Fibroblast of skin of left biceps (primary cell): Measurements from ENCODE around the gene SPNS1.
A peak's percentile ranks its signal among the peaks of the same experiment; 100 is the strongest.
"Not testable (repeated sequence)": the region's sequence is repeated elsewhere in the genome, so short reads cannot be mapped to it uniquely, and the experiment has no call there.

Experiments
- DNase-seq, 2 experiments: peaks; one replicate each; pipeline ENCODE4 v3.0.0-alpha.2; 2013; ENCODE audit warnings: low read depth in 2 of 2

Gene SPNS1

DNA sequence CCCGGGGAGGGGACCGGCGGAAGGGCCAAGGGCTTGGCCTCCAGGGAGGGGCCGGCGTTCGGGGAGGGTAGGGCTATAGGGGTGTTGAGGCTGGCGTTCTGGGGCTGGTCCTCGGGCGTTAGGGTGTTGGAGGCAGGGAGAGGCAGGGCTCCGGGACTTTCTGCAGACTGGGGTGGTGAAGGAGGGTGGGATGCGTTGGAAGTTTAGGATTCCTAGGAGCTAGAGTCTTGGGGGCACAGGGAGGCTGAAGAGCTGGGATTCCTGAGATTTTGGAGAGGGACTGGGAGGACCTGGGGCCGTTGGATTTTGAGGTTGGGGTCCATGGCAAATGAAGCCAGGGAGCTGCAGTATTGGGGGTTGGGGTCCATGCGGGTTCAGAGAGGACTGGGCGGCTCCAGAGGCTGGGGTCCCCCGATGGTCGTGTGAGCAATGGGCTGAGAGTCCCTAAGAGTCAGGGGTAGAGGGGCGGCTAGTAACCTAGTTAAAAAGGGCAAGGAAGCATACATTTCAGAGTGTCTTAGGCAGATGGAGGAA is 23.1 kb upstream of the SPNS1 start:
- no peak for DNase-seq

DNA sequence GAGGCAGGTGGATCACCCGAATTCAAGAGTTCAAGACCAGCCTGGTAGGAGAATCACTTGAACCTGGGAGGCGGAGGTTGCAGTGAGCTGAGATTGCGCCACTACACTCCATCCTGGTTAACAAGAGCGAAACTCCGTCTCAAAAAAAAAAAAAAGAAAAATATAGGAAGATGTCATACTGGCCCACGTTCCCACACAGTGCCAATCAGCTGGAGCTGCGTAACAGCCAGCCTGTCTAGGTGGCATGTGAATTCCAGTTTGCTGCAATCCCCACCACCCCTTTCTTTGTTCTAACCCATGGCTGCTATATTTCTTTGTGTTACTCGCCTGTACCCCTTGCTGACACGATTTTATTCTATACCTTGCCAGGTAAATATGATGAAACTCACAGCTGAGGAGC is 16.4 kb upstream of the SPNS1 start:
- no peak for DNase-seq

DNA sequence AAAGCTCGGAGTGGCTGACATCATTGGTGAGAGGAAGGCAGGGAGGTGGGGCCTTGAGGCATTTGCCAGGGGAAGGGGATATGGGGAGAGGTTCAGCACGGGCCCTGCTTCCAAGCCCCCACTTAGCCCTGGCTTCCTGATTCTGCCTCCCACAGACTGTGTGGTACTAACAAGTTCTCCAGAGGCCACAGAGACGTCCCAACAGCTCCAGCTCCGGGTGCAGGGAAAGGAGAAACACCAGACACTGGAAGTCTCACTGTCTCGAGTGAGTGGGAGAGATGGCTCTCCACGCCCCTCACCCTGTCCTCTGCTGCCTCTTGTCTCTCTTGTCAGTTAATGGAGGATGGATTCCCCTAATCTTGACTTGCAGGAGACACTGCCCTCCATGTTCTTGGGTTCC is 15.7 kb upstream of the SPNS1 start:
- DNase-seq = no peak

DNA sequence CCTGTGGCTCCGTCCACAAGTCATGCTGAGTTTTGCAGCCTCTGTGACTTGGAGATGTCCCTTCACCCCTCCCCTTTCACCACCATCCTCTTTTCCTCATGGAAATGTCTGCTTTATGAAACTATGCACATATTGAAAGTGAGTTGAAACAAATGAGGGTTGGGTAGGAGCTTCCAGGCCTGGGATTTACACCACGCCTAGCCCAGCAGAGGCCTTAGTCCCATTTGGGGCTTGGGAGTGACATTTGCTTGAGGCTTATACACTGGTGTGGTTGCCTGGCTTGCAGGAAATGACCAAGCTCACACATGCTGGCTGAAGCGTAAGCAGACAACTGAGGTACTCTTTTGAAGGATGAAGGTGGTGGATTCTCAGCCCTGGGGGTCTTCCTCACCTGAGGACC is 10.5 kb upstream of the SPNS1 start:
- DNase-seq = no peak

DNA sequence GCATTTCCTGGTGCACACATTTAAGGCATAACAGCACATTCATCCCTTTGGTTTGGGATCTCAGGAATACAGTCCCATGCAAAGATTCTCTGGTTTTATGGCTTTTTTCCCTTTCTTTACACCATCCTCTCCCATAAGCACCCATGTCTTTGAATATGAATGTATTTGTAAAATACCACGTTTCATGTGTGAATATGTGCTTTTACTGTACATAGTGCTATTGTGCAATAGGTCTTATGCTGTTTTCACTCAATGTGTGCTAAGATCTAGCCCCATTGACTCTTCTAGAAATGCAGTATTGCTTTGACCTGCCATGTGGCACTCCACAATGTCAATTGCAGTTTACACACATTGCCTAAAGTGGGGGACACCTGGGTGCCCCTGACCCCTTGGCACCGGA is 10.1 kb upstream of the SPNS1 start:
- DNase-seq = no peak

DNA sequence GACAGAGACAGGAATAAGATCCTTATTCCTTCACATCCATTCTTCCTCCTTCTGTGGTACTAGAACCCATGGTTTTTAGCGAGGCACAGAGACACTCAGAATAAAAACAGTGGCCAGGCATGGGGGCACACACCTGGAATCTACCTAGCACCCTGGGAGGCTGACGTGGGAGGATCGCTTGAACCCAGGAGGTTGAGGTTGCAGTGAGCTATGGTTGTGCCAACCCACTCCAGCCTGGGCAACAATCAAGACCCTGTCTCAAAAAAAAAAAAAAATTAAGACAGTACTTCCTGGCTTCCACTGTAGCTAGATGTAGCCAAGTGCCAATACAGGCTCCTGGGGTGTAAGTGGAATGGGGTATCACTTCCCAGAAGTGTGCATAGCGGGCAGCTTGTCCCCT is 7.4 kb upstream of the SPNS1 start:
- DNase-seq = no peak

DNA sequence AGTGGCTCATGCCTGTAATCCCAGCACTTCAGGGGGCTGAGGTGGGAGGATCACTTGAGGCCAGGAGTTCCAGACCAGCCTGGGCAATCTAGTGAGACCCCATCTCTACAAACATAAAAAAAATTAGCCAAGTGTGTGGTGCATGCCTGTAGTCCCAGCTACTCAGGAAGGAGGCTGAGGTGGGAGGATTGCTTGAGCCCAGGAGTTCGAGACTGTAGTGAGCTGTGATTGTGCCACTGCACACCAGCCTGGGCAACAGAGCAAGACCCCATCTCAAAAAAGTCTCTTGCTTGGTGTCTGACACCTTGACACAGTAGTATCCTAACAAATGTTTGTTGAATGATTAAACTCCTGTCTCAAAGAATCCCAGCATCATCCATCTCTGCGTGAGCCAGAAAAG is 4.9 kb upstream of the SPNS1 start:
- DNase-seq = not testable (repeated sequence)

DNA sequence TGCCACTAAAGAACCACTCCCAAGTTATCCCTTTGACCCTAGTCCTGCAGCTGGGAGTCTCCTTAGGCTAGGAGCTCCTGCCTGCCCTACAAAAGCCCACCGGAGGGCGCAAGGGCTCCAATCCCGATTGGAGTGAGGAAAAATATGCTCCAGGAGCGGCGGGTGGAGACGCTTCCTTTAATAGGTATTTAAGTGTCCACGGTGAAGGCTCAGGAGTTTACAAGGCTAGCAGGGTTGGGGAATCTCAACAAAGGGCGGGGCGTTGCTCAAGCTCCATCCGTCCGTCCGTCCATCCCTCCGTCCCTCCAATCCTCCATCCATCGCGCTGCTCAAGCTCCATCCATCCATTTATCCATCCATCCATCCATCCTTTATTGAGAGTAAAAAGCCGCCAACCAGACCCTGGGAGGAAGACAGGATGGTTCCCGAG is 556 bp upstream of the SPNS1 start:
- DNase-seq = peak; percentile 21 to 24

DNA sequence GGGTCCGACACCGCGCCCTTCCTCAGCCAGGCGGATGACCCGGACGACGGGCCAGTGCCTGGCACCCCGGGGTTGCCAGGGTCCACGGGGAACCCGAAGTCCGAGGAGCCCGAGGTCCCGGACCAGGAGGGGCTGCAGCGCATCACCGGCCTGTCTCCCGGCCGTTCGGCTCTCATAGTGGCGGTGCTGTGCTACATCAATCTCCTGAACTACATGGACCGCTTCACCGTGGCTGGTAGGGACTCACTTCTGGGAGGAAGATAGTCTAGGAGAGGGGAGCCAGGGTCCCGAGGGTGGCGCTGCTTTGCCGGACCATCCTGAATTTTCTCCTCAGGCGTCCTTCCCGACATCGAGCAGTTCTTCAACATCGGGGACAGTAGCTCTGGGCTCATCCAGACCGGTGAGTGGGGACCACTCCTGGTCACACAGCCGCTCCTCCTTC is 601 bp downstream of the SPNS1 start:
- DNase-seq = no peak

DNA sequence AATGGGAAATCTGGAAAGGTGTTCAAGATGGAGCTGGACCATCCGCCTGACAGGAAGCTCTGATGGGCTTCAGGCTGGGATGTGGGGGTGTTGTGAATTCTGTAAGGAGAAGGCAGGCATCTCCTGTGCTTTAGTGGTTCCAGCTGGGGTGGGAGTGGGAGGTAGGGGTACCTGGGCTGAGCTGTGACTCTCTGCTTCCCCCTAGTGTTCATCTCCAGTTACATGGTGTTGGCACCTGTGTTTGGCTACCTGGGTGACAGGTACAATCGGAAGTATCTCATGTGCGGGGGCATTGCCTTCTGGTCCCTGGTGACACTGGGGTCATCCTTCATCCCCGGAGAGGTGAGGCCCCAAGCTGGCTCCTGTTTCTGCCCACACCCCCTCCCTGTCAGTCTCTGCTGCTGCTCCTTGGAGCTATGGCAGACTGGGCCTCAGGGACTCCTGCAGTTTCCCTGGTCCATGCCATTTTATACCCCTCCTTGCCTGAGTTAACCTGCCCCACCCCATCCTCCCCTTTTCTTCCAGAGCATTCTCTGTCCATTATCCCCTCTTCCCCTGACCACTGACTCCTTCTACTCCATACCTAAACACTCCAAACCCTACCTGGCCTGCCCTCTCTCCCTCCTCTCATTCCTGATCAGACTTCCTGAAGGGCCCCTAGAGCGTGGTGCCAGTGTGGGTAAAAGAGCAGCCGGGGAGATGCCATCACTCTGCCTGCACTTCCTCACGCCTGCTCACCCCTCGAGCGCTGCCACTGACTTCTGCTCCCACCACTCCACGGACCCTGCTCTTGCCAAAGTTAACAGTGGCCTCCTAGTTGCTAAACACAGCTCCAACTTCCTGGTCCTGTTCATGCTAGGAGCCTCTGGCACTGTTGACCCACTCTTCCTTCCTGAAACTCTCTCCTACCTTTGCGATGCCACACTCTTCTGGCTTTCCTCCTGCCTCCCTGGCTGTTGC is 3.4 kb downstream of the SPNS1 start:
- no peak for DNase-seq

DNA sequence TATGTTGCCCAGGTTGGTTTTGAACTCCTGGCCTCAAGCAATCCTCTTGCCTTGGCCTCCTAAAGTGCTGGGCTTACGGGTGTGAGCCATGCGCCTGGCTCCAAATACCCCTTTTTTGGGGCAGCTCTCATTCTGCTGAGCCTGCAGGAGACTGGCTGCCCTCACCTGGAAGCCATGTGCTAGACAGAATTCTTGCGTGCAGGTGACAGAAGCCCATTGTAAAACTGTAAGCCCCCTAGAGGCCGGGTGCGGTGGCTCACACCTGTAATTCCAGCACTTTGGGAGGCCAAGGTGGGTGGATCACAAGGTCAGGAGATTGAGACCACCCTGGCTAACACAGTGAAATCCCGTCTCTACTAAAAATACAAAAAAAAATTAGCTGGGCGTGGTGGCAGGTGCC is 5.8 kb downstream of the SPNS1 start:
- not testable (repeated sequence) for DNase-seq

DNA sequence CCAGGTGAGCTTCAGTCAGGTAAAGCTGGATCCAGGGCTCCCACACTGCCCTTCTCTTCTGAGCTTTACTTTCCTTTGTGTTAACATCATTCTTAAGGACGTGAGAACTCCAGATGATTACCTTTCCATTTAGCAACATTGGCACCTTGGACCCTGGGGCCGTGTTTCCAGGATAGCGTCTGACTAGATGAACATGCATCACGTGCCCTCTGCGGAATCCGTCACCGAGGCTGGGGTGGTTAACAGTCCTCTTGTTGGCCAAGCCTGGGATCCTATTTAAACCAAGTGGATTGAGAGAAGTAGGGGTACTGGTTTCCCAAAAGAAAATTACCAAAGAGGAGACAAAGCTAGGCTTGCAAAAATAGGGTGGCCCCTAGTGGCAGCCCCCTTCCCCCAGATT is 6.4 kb downstream of the SPNS1 start:
- DNase-seq = no peak

DNA sequence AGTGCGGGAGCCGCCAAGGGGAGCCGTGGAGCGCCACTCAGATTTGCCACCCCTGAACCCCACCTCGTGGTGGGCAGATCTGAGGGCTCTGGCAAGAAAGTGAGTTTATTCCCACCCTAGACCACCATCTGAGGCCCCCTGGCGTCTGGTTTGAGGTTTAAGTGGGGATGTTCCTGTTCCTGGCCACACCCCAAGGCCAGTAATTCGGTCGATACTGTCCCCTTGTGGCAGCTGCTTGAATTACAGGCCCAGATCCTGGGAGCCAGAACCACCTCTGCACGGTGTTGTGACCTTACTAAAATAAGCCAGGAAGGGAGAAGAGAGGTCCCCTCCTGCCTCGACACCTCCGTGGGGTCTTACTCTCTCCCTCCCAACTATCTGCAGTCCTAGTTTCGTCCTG is 6.9 kb downstream of the SPNS1 start:
- no peak for DNase-seq

DNA sequence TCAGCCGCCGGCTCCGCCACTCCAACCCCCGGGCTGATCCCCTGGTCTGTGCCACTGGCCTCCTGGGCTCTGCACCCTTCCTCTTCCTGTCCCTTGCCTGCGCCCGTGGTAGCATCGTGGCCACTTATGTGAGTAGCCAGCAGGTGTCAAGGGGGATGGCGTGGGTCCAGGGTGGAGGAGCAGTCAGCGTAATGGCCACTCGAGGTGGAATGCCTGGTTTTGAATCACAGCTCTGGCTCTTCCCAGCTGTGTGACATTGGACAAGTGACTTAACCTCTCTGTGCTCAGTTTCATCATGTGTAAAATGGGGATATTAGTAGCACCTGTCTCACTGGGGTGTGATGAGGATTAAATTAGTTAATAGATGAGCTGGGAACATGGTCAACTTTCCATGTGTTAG is 7.8 kb downstream of the SPNS1 start:
- DNase-seq = no peak

DNA sequence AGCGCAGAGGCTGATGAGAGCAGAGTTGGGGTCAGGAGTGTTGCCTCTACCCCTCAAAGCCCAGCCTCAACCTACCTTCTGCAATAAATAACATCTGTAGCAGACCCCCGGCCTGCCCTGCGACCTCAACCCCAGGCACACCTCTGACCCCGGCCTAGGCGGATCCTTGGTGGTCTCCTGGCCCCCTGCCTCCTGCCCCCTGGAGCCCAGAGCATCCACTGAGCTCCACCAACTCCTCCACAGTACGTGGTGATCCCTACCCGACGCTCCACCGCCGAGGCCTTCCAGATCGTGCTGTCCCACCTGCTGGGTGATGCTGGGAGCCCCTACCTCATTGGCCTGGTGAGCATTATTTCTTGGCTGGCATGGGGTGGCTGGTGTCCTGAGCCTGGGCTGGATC is 8.4 kb downstream of the SPNS1 start:
- no peak for DNase-seq

DNA sequence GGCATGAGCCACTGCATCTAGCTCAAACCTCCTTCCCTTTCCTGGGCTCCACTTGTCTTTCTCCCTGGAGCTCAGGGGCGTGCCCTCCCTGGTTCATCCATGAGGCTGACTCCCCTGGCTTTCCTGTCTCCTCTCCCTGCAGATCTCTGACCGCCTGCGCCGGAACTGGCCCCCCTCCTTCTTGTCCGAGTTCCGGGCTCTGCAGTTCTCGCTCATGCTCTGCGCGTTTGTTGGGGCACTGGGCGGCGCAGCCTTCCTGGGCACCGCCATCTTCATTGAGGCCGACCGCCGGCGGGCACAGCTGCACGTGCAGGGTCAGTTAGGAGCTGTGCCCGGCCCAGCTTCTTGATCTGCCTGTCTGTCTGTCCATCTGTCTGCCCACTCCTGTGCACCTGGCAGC is 9.1 kb downstream of the SPNS1 start:
- DNase-seq = no peak

DNA sequence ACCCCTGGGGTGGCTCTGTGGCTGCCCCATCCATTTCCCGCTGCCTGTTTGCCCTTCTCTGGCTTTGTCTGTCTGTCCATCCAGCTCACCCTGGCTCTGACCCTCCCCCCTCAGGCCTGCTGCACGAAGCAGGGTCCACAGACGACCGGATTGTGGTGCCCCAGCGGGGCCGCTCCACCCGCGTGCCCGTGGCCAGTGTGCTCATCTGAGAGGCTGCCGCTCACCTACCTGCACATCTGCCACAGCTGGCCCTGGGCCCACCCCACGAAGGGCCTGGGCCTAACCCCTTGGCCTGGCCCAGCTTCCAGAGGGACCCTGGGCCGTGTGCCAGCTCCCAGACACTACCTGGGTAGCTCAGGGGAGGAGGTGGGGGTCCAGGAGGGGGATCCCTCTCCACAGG is 9.5 kb downstream of the SPNS1 start:
- no peak for DNase-seq

DNA sequence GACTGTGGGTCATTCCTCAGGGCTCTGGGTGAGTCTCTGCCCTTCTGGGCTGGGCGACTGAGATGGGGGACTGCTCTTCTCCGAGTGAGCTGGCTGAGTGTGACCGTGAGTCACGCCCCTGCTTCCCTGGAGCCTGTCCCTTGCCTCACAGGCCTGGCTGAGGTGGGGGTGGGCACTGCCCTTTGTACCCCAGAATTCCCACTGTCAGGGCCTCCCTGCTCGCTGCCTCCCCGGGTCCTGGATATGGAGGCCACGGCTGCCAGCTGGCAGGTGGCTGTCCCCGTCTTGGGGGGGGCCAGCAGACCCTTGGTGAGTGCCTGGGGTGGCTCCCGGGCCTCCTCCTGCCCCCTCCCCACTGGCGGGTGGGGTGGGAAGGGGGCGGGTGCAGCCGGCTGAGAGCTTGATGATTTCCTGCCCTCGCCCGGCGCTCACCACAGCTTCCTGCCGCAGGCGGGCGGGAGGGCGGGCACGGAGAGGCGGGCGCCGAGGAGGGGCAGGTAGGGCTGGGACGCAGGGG is 10.1 kb downstream of the SPNS1 start, which contains the start of gene LAT:
Gene LAT, plus strand, starts transcription at position 434 of the 517 bp plus-strand sequence. CDS start 366 bp downstream, outside the sequence.
- DNase-seq = no peak

DNA sequence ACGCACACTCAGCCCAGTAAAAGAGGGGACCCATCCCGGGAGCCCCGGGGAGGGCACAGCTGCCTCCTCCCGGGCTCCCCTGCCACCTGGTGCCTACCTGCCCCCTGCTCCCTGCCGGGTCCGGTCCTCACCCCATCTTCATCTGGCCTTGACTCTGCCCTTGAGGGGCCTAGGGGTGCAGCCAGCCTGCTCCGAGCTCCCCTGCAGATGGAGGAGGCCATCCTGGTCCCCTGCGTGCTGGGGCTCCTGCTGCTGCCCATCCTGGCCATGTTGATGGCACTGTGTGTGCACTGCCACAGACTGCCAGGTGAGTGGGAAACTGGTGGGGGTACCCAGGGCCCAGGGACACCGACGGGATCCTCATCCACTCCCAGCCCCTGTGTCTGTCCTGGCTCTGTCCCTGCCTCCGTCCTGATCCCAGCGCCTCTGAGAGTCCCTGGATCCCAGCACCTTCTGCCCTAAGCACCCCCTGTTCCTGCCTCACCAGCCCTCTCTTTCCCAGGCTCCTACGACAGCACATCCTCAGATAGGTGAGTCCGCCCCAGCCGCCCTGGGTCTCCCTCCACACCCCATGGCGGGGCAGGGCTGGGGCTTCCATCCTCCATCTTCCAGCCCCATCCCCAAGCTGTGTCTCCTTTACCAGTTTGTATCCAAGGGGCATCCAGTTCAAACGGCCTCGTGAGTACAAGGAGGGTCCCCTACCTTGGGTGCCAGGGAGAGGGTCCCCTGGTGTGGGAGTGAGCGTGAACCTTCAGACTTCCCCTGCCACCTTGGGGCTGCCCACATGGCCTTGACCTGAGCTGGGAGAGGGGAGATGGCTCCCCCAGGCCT is 10.8 kb downstream of the SPNS1 start:
- DNase-seq = no peak

DNA sequence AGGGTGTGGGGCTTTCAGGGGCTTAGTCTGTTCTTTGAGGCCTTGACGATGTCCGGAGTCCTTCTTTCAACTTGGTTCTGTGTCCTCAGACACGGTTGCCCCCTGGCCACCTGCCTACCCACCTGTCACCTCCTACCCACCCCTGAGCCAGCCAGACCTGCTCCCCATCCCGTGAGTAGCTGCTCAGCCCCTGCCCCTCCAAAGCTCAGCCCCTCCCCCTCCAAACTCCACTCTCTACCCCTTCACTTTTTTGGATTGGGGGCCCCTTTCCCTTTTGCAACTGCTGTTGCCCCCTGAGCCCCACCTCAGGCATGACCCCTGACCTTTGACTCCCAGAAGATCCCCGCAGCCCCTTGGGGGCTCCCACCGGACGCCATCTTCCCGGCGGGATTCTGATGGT is 11.5 kb downstream of the SPNS1 start:
- DNase-seq = no peak

DNA sequence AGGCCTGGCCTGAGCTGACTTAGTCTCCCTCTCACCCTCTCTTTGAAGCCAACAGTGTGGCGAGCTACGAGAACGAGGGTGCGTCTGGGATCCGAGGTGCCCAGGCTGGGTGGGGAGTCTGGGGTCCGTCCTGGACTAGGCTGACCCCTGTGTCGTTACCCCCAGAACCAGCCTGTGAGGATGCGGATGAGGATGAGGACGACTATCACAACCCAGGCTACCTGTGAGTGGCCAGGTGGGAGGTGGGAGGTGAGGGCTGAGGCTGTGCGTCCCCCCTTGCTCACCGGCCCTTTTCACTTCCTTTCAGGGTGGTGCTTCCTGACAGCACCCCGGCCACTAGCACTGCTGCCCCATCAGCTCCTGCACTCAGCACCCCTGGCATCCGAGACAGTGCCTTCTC is 11.9 kb downstream of the SPNS1 start:
- no peak for DNase-seq

DNA sequence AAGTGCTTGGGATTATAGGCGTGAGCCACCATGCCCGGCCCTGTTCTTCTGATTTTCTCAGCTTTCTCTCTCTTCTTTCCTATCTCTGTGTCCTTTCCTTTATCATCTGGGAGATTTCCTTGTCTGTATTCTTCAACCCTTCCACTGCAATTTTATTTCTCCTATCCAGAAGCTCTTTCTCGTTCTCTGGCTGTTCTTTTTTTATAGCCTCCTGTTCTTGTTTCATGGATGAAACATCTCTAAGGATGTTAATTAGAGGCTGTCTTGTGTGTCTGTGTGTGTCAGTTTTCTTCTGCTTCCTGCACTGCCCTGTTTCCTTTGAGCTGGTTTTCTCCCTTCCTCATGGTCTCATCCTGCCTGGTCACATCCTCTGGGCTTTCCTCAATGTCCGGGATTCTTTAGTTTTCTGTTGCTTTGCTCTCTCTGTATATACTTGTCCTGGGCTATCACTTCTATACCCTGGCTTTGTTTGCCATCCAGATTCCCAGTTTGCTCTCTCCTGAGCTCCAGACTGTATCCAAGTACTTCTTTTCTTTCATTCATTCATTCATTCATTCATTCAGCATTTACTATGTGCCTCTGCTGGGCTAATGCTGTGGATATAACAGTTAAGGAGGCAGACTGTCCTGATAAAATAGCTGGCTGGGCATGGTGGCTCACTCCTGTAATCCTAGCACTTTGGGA is 12.7 kb downstream of the SPNS1 start:
- no peak for DNase-seq
